B cell (primary cell): ENCODE results near the gene BRINP3.

Source experiments
- CTCF ChIP-seq: fragments of 200-600 bp; IDR thresholded peaks from one replicate; pipeline ENCODE4 v1.8.0; 2022; ENCODE audit warnings: antibody characterized with exemption, mild to moderate bottlenecking
- EZH2 ChIP-seq: IDR thresholded peaks from 2 replicates; pipeline ENCODE4 v1.6.1; 2012; ENCODE audit warnings: borderline replicate concordance, low read depth, mild to moderate bottlenecking, moderate library complexity, low read length; ENCODE audit not compliant: insufficient read depth, poor library complexity, severe bottlenecking

DNA sequence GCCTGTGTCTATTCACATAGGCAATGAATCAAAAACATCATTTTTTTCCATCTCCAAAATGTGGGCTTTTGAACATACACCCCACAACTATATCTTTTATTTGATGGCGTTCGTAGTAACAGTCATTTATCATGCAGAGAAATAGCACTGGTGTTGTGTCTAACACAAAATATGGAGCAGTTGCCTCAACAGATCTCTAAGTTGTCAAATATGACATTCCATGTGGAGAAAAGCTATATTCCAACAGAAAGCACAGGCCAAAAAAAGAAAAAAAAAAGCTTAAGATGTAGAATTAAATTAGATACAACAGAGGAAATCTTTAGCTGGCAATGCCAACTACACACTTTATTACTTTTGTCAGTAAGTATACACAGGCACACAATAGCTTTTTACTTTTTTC, 411.7 kb downstream of the BRINP3 start:
- no peak for TF ChIP-seq CTCF
- TF ChIP-seq EZH2 = no peak
